HG02852 (cell line): ENCODE measurements around the gene GPR34.

Experiments
- ATAC-seq: cut with Tn5 transposase; IDR thresholded peaks from one replicate; pipeline ENCODE4 v1.9.1; 2021; ENCODE audit warnings: mild to moderate bottlenecking, moderate library complexity; ENCODE audit not compliant: unreplicated experiment

The GPR34 gene

GRCh38 chrX:41730081-41730480 lies 41.3 kb downstream of the GPR34 start:
- ATAC-seq, result no peak

- no peak for ATAC-seq
These were observed 43.5 kb downstream of the GPR34 start for GRCh38 chrX:41732260-41732659.

GRCh38 chrX:41733939-41734338 lies 45.2 kb downstream of the GPR34 start:
- peak; percentile 98 for ATAC-seq

- ATAC-seq, result no peak
These were observed 45.8 kb downstream of the GPR34 start for GRCh38 chrX:41734530-41734929.

GRCh38 chrX:41737065-41737464 lies 48.3 kb downstream of the GPR34 start:
- no peak for ATAC-seq

GRCh38 chrX:41739871-41740270 lies 51.1 kb downstream of the GPR34 start:
- no peak for ATAC-seq
